ENCODE measurements around the gene BPIFA3.

BPIFA3 gene

GRCh38 chr20:33224399-33224798 lies 7.2 kb downstream of the BPIFA3 start:
- no peak overlapping the region for H3K27ac ChIP-seq
- no peak for TF ChIP-seq CTCF (conservative IDR thresholded peaks at IDR 0.05)
- no peak for TF ChIP-seq ZFX (IDR thresholded peaks at IDR 0.05)

- no peak for TF ChIP-seq CTCF (conservative IDR thresholded peaks at IDR 0.05)
- TF ChIP-seq ZFX (IDR thresholded peaks at IDR 0.05), result no peak
- H3K27ac ChIP-seq, result no peak overlapping the region
These were observed 12.7 kb downstream of the BPIFA3 start for GRCh38 chr20:33229843-33230242.

- H3K27ac ChIP-seq, result no peak overlapping the region
- TF ChIP-seq ZFX (IDR thresholded peaks at IDR 0.05), result no peak
- no peak for TF ChIP-seq CTCF (conservative IDR thresholded peaks at IDR 0.05)
These were observed 14.1 kb downstream of the BPIFA3 start for GRCh38 chr20:33231237-33231636.

- TF ChIP-seq ZFX (IDR thresholded peaks at IDR 0.05), result no peak
- no peak for TF ChIP-seq CTCF (conservative IDR thresholded peaks at IDR 0.05)
These were observed 15.4 kb downstream of the BPIFA3 start for GRCh38 chr20:33232486-33233072.

GRCh38 chr20:33233129-33233774 lies 16.1 kb downstream of the BPIFA3 start:
- no peak overlapping the region for H3K27ac ChIP-seq
- no peak for TF ChIP-seq CTCF (conservative IDR thresholded peaks at IDR 0.05)
- no peak for TF ChIP-seq ZFX (IDR thresholded peaks at IDR 0.05)

More at GRCh38 chr20:33232486-33233072, 15.4 kb downstream of the BPIFA3 start:
- no peak overlapping the region for H3K27ac ChIP-seq

GRCh38 chr20:33234050-33234449 lies 16.9 kb downstream of the BPIFA3 start:
- no peak overlapping the region for H3K27ac ChIP-seq
- no peak for TF ChIP-seq ZFX (IDR thresholded peaks at IDR 0.05)
- no peak for TF ChIP-seq CTCF (conservative IDR thresholded peaks at IDR 0.05)

- no peak for TF ChIP-seq ZFX (IDR thresholded peaks at IDR 0.05)
- TF ChIP-seq CTCF (conservative IDR thresholded peaks at IDR 0.05), result no peak
- H3K27ac ChIP-seq, result no peak within 1 kb of the TSS
These were observed 18.5 kb downstream of the BPIFA3 start, which contains the start of gene BPIFA1 for GRCh38 chr20:33235696-33236095. BPIFA1 (plus strand) TSS chr20:33235996; CDS start chr20:33237712, 1,716 bp downstream.
